Mesothelial cell of epicardium (in vitro differentiated cells): ENCODE data around the gene SSTR5. TPM values are rescaled to one million over a fixed set of nuclear protein-coding genes. Genes with fewer than 3 reads are reported as not detected.

Experiments
- DNase-seq, 2 experiments: peaks; one replicate each; pipeline ENCODE4 v3.0.0; 2021; ENCODE audit warnings: low spot score in 2 of 2; ENCODE audit not compliant: unreplicated experiment in 2 of 2
- H3K27ac Mint-ChIP-seq: 2 replicates; pipeline ENCODE4 v1.8.0; 2021; ENCODE audit warnings: mixed read lengths
- H3K27me3 Mint-ChIP-seq: 2 replicates; pipeline ENCODE4 v1.8.0; 2021; ENCODE audit warnings: low read depth, mixed read lengths
- H3K36me3 Mint-ChIP-seq: 2 replicates; pipeline ENCODE4 v1.8.0; 2021; ENCODE audit warnings: mixed read lengths
- H3K4me1 Mint-ChIP-seq: 2 replicates; pipeline ENCODE4 v1.8.0; 2021; ENCODE audit warnings: mixed read lengths
- H3K4me3 Mint-ChIP-seq: 2 replicates; pipeline ENCODE4 v1.8.0; 2021; ENCODE audit warnings: mild to moderate bottlenecking, moderate library complexity, mixed read lengths
- H3K9me3 Mint-ChIP-seq: 2 replicates; pipeline ENCODE4 v1.8.0; 2021; ENCODE audit warnings: mixed read lengths
- CTCF ChIP-seq: fragments of 200-600 bp; sonication (generic); IDR thresholded peaks from one replicate; pipeline ENCODE4 v1.5.0; 2021; ENCODE audit warnings: antibody characterized with exemption; ENCODE audit not compliant: unreplicated experiment
- total RNA-seq: library from RNA; stranded (reverse); gene quantifications from 3 replicates; pipeline ENCODE4 v1.2.1, GENCODE V29; 2021

The SSTR5 gene
- total RNA-seq, 1 donor from 2014 or later = not detected

DNA sequence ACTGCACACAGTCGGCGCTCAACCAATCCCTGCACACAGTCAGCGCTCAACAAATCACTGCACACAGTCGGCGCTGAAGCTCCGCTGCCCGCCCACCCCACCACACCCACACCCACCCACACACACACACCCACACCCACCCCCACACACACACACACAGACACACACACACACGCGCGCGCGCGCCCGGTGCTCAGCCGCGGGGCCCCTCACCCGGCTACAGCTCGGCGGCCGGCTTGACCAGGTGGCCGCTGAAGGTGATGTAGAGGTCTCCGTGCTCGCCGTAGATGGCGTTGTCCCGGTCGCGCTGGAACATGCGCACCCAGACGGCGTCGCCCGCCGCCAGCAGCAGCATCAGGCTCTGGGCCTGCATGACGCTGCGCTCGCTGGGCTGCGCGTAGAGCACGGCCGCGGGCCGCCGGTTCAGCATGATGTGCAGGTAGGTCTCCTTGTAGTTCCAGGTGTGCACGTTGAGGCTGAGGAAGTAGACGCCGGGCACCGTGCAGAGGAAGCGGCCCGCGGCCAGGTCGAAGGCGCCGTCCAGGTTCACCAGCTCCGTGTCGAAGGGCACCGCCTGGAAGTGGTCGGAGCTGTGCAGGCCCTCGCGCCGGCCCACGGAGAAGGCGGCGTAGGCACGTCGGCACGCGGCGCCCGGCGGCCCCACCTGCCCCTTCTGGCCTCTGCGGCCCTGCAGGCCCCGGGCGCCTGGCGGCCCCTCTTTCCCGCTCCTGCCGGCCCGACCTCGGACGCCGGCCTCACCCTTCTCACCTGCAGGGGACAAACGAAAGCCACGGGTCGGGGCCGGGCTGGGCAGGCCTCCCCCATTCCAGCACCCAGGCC is 21.0 kb downstream of the SSTR5 start:
- H3K36me3 Mint-ChIP-seq = no peaks in the 10 kb centered on the region
- H3K27ac Mint-ChIP-seq = no peak overlapping the region
- DNase-seq = no peak
- no peak overlapping the region for H3K4me3 Mint-ChIP-seq
- TF ChIP-seq CTCF = no peak
- peaks cover under 1% of the 10 kb centered on the region for H3K27me3 Mint-ChIP-seq
- peaks cover 2% of the 10 kb centered on the region for H3K4me1 Mint-ChIP-seq
- H3K9me3 Mint-ChIP-seq = no peaks in the 10 kb centered on the region

- Mint-ChIP-seq H3K4me3 (no peak overlapping the region), H3K27ac (no peak overlapping the region)
These were observed 21.6 kb downstream of the SSTR5 start for GRCh38 chr16:1094124-1094479.

GRCh38 chr16:1094601-1095449 is 22.3 kb downstream of the SSTR5 start:
- Mint-ChIP-seq H3K9me3 (no peaks in the 10 kb centered on the region), H3K27ac (no peak overlapping the region), H3K36me3 (no peaks in the 10 kb centered on the region), H3K4me1 (peaks cover 2% of the 10 kb centered on the region), H3K27me3 (peaks cover 3% of the 10 kb centered on the region), H3K4me3 (no peak overlapping the region)
- DNase-seq = no peak
- no peak for TF ChIP-seq CTCF

More at GRCh38 chr16:1094124-1094479, 21.6 kb downstream of the SSTR5 start:
- DNase-seq = no peak
- no peak for TF ChIP-seq CTCF
- Mint-ChIP-seq H3K9me3 (no peaks in the 10 kb centered on the region), H3K4me1 (peaks cover 2% of the 10 kb centered on the region), H3K27me3 (peaks cover under 1% of the 10 kb centered on the region), H3K36me3 (no peaks in the 10 kb centered on the region)

DNA sequence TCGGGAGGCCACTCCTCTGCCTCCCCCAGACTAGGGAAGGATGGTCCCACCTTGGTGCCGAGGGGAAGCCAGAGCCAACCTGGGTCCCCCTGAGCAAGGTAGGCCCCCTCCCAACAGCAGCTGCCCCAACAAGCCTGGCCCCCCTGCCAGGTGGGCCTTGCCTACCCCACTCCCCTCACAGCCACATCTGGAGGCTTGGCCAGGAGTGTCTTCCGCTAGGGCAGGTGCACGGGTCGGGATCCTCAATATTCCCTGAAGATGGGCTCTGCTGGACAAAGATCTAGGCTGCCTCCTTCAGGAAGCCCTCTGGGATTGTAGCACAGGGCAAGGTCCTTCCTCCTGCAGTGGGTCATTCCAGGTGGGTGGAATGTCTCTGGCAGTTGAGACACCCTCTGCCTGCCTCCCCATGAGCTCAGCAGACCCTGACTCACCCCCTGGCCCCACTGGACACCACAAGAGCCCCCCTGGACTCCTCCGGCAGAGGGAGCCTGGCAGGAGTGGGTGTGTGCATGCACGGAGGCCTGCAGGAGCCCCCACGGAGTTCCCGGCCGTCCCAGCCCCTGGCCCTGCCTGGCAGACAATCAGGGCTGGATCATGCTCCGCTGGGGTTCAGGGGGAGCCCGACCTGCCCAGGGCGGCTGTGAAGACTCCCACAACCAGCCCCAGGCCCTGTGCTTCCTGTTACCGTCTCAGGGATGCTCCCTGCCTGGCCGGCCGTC is 23.1 kb downstream of the SSTR5 start:
- peaks cover 3% of the 10 kb centered on the region for H3K27me3 Mint-ChIP-seq
- peaks cover 2% of the 10 kb centered on the region for H3K4me1 Mint-ChIP-seq
- H3K27ac Mint-ChIP-seq = no peak overlapping the region
- no peaks in the 10 kb centered on the region for H3K9me3 Mint-ChIP-seq
- no peaks in the 10 kb centered on the region for H3K36me3 Mint-ChIP-seq
- TF ChIP-seq CTCF = no peak
- no peak for DNase-seq
- H3K4me3 Mint-ChIP-seq = no peak overlapping the region

GRCh38 chr16:1096169-1097082 is 23.9 kb downstream of the SSTR5 start, which contains the start of gene C1QTNF8:
TSS of gene C1QTNF8 (minus strand) at chr16:1096244. CDS start at chr16:1094922, 1,322 bp downstream.
- no peaks in the 10 kb centered on the region for H3K4me1 Mint-ChIP-seq
- TF ChIP-seq CTCF = no peak
- no peak for DNase-seq
- H3K27me3 Mint-ChIP-seq = peaks cover 9% of the 10 kb centered on the region
- no peak within 1 kb of the TSS for H3K4me3 Mint-ChIP-seq
- H3K27ac Mint-ChIP-seq = no peak within 1 kb of the TSS
- no peaks in the 10 kb centered on the region for H3K9me3 Mint-ChIP-seq
- H3K36me3 Mint-ChIP-seq = no peaks in the 10 kb centered on the region
